ENCODE data around the gene HLA-E.

Gene HLA-E

DNA sequence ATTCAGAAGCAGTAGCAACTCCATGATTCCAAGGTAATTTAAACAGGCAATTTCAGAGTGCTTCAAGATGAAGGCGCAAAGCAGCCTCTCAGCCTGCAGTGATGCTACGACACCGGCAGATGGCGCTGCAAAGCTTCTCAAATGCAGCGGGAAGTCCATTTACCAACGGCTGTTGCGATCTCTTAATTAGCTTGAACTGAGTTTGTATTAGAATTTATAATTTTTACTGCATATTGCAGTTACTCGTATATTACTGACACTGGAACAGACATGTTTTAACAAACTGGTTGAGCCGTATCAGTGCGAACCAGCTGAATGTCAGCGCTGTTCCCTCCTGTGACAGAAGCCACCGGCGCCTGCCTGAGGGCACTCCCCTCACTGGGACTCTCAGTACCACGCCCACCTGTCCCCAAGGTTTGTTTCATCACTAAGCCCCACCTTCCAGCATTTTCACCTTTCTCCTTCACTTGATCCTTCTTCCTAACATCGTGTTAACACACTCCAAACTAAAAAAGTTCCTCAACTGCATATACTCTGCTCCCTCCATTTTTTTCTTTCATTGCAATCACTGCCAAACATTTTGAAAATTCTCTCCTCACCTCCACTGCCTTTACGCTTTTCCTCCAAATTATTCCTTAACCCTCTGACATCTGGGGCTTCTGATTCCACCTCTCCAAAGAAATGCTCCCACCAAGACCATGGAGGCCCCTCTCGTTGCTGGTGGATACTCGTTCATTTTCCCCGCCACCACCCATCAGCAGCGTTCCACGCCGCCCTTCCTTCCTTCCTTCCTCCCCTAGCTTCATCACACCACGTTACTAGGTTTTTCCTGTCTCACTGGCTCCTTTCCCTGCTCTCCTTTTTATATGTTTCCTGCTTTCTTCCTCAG is 52.5 kb downstream of the HLA-E start:
- peak; percentile 60 to 70 for DNase-seq (ENCODE audit: low read depth in 2 of 2)

DNA sequence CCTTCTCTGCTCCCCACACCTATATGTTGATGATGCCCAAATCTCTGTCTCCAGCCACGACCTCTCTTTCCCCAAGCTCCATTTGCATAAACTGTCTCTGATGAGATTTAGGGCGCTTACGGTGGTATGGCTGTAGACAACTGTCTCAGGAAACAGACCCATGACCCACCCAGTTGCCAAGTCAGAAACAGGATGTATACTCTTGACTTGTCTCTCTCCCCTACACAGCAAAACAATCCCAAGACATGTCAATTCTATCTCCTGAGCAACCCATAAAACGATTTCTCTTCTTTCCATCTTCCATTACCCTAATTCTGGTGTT is 53.1 kb downstream of the HLA-E start:
- no peak for DNase-seq (ENCODE audit: low read depth in 2 of 2)

DNA sequence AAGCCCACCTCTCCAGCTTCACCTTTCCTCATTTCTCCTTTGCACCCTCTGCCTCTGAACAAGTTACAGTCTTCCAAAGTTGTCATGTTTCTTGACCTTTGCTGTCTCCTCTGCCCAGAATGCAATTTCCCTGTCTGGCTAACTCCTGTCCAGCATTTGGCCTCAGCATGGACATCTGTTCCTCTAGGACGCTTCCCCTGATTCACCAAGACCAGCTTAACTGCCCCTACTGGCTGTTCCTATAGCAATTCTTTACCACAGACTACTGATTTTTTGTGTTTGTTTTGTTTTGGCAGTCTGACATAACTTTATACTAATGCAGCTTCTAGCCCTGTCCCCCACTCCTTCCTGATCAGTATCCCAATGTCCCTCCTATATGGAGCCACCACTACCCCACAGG is 53.6 kb downstream of the HLA-E start:
- no peak for DNase-seq (ENCODE audit: low read depth in 2 of 2)

Measured in activated CD8-positive, alpha-beta memory T cell treated with anti-CD3 and anti-CD28 coated beads for 4 hours (primary cell).